GM19025 (cell line): ENCODE measurements around the gene F11R.
A peak's percentile ranks its signal among the peaks of the same experiment; 100 is the strongest.
"Not testable (repeated sequence)": the region's sequence is repeated elsewhere in the genome, so short reads cannot be mapped to it uniquely, and the experiment has no call there.

Experiments used
- ATAC-seq: cut with Tn5 transposase; IDR thresholded peaks from one replicate; pipeline ENCODE4 v1.9.1; 2021; ENCODE audit warnings: mild to moderate bottlenecking, low read depth, moderate library complexity; ENCODE audit not compliant: unreplicated experiment

F11R gene

DNA sequence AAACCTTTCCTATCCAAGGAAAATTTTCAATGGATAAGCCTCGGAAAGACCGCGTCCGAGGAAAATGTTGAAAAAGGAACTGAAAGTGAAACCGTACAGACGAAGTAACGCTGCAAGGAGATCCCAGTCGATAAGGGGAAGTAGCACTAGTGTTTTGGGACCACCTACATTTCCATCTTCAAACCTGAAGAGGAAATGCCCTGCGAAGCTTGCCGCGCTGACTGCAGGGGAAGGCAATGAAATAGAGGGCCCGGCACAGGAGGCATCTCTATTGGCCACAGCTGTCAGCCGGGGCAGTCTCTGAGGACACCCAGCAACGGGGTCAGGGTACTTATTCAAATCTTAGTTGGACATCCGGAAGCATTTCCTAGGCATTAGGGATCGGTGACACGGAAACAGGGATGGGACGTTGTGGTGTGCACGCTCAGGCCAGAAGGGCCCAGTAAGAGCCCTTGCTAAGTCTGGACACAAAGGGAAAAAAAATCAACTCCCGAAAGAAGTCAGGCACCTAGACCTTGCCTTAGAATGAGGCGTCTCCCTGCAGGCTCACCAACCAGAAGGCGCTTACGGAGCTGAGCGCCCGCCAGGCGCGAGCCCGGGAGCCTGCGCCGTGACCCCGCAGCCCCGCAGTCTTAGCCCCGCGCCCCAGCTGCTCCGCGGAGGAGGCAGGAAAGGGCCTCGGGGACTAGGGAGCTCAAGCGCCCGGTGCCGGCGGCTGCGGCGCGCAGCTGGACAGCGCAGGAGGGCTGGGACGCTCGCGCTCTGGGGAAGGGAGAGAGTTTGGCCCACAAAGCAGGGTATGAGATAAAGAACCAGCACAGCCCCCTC lies 24.2 kb upstream of the F11R start:
- peak; percentile 43 for ATAC-seq

DNA sequence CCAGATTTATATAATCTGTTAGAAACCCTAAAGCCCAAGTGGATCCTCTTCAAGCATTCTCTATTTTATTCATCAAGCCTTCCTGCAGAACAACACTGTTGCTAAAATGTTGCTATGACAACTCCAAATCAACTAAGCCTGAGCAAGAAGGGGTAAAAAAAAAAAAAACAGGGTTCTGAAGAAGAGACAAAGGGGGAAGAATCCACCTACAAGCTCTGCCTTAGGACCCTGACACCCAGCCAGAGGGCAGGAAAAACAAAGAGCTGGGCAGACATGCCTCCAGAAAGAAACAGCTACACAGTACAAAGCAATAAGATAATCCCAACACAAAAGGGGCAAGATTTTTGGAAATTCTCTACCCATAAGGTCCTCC lies 23.6 kb upstream of the F11R start:
- ATAC-seq: no peak

DNA sequence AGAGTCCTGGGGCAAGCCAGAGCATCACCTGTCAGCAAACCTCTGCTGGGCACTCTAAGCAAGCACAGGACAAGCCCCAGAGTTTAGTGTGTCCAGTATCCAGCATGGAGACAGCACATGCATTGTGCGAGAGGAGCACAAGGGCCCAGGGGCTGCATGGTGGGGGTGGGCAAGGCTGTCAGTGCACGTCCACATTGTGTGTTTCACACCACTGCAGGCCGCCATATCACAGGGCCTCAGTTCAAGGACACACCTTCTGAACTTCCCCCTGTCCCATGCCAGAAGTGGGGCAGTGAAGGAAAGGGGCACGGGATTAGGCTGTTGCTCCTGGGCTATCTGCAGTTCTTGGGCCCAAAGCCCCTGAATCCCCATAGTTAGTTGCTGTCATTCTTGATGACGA lies 18.6 kb upstream of the F11R start:
- no peak for ATAC-seq

DNA sequence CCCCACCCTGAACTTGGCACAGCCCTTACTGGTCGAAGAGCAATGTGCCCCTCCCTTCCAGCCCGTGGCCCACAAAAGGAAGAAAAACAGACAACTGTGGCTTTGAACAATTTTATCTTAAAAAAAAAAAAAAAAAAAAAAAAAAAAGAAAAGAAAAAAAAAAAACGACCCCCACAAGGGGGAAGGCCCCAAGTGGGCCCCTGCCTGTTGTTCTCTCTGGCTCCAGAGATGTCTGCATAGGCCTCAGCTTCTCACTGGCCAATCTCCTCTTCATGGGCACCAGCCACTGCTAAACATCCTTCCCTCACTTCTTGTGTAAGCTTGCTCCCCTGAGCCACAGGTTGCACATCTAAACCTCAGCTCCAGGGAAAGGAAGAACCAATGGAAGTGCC lies 18.2 kb upstream of the F11R start:
- ATAC-seq: no peak

DNA sequence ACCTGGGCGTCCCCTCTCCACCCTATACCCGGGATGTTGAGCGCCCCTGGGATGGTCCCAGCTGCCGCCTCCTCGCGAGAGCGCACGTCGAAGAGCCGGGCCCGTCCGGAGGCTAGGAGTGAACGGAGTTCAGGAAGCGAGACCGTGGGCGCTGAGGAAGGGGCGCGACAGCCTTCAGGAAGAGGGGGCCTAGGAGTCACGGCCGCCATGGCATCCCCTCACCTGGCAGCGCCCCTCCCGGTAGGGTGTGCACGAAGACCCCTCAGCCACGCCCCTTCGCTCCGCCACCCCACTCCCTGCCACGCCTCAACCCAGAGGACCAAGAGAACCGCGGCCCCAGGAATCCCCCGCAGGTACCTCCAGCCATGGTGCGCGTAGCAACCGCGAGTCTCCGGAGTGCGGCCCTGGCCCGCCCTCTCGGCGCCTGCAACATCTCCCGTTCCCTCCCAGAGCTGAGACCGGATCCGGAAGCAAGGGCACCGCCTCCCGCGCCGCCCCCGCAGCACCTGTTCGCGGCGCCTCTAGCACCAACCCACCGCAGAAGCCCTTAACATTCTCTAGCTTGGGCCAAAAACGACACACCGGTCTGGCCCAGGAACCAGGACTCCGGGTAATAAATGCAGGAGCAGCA lies 17.7 kb upstream of the F11R start, which contains the start of gene TSTD1:
Gene TSTD1, minus strand, starts transcription at position 442 of the 631 bp plus-strand sequence. Its CDS starts 75 bp downstream, at position 367.
- peak; percentile 79 for ATAC-seq

DNA sequence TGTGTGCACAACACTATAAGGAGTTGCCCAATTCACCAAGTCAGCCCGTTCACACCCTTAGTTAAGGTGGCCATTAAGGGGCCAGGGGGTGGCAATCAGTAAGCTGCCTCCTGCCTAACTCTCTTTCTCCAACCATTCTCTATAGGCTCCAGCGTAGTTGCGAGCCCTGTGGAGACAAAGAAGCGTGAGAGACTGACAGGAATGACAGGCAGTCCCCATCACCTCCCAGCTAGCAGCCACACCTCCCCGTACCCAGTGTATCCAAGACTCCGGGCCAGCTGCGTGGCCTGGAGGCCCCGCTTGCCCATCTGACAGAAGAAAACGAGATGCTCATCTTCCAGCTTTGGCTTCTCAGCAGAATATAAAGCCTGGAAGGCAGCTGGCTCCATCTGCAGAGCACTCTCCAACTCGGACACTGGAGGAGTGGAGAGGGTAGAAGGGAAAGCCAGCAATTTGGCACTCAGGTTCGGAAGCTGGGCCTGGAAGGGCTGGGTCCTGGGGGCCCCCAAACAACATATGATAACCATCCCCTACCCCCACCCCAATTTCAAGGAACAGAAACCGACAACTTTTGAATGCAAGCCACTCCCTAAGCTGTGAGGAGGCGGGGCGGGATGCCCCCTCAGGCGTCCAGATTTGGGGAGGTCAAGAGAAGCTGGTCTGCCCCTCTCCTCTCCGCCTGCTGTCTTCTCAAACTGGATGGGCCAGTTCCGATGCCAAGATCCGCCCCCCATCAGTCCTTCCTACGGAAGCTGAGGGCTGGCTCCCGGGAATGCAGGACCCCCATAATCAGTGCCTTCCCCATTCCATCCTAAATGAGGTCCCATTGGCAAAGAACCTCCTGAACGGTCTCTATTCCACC lies 16.9 kb upstream of the F11R start:
- ATAC-seq: no peak

DNA sequence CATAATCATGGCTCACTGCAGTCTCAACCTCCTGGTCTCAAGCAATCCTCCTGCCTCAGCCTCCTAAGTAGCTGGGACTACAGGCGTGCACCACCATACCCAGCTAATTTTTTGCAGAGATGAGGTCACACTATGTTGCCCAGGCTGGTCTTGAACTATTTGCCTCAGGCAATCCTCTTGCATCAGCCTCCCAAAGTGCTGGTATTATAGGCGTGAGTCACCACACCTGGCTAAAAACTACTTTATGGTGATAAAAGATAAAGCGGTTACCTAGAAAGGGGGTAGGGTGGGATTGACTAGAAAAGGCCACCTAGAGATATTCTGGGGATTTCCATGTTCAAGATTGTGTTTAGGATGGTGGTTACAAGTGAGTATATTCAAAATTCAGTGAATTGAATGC lies 12.8 kb upstream of the F11R start:
- no peak for ATAC-seq

DNA sequence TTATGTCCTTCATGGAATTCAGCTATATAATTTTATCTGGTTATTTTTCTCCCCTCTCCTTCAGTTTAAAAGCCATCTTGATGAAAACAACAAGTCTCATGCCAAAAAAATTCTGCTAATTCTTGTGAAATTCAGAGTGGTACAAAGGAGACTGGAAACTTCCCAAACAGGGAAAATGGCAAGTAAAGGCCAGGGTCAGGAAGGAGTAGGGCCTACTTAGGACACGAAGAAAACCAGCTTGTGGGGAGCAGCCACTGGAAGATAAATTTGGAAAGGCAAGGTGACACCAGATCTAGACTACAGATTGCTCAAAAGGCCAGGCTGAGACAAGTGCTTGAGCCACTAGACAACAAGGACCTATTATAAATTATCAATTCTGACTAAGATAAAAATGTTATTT lies 11.5 kb upstream of the F11R start:
- ATAC-seq: no peak

DNA sequence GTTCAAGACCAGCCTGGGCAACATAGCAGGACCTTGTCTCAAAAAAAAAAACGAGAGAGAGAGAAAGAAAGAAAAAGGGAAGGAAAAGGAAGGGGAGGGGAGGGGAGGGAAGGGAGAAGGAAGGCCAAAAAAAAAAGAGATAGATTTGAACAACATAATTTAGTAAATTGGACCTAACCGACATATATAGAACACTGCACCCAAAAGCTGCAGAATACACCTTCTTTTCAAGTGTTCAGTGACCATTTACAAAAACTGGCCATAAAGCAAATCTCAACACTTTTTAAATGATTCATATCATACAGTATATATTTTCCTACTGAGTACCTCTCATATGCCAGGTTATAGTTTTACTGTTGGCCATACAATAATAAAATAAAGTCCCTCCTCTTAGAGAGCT lies 10.9 kb upstream of the F11R start:
- ATAC-seq: no peak

DNA sequence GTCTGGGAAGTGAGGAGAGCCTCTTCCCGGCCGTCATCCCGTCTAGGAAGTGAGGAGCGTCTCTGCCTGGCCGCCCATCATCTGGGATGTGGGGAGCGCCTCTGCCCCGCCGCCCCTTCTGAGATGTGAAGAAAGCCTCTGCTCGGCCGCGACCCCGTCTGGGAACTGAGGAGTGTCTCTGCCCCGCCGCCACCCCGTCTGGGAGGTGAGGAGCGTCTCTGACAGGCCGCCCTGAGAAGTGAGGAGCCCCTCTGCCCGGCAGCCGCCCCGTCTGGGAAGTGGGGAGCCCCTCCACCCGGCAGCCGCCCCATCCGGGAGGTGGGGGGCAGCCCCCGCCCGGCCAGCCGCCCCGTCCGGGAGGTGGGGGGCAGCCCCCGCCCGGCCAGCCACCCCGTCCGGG lies 8.5 kb upstream of the F11R start:
- not testable (repeated sequence) for ATAC-seq

DNA sequence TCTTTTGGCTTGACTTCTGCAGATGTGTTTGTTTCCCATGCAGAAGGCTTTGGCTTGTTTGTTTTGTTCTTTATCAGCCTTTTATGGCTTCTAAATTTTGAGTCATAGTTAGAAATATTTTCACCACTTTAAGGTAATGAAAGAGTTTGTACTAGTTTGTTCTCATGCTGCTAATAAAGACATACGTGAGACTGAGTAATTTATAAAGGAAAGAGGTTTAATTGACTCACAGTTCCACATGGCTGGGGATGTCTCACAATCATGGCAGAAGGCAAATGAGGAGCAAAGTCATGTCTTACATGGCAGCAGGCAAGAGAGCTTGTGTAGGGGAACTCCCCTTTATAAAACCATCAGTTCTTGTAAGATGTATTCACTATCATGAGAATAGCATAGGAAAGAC lies 6.0 kb upstream of the F11R start:
- ATAC-seq: not testable (repeated sequence)

DNA sequence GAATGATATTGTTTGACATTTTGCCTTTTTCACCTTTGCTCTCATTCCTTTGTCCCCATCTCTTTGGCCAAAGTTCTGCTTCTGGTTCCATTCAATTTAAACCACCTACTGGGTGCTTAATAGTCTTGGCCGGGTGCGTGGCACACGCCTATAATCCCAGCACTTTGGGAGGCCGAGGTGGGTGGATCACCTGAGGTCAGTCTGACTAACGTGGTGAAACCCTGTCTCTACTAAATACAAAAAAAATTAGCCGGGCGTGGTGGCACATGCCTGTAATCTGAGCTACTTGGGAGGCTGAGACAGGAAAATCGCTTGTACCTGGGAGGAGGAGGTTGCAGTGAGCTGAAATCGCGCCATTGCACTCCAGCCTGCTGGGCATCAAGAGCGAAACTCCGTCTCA lies 1.5 kb upstream of the F11R start:
- ATAC-seq: not testable (repeated sequence)

DNA sequence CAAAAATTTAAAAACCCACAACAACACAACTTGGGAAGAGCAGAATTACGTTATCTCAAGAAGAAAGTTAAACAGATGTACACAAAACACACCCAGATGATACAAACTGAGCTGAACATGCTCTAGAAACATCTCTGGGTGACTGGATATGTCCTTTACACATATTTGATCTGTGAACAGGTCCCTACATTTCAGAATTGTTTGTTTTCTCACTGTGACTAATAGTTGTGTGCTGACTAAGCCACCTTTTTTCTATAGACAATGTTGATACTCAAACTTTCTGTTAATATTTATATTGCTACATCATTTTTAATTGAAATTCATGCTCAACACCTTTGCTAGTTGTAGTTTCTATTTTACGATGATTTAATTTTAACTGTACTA lies 1.0 kb upstream of the F11R start:
- ATAC-seq: no peak

DNA sequence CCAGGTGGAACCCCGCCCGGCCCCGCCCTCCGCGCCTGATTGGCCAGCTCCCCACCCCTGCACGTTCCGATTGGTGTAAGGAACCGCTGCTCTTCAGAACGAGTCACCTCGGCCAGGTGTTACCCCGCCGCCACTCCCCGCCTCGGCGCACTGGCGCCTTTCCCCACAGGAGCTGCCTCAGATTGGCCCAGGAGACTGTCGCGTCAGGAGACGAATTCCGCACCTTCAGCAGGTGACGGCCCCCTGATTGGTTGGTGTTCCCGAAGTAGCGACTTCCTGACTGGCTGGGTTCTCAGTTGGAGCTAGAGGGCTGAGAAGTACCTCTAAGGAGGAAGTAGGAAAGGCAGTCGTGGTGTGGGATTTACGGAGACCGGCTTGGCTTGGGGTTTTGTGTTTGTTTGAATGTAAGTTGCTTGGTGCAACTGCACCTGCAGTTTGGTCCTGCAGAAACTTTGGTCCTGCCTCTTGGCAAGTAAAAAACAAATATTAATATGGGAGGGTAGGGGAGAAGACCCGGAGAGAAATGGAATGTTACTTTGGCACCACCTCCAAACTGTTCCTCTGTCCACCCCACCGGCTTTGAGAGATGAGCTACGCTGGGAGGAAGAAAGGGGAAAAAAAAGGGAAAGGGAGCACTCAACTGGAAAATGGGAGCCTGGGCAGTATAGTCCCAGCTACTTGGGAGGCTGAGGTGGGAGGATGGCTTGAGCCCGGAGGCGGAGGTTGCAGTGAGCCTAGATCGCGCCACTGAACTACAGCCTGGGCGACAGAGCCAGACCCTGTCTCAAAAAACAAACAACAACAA lies 415 bp upstream of the F11R start:
- ATAC-seq: peak; percentile 88

DNA sequence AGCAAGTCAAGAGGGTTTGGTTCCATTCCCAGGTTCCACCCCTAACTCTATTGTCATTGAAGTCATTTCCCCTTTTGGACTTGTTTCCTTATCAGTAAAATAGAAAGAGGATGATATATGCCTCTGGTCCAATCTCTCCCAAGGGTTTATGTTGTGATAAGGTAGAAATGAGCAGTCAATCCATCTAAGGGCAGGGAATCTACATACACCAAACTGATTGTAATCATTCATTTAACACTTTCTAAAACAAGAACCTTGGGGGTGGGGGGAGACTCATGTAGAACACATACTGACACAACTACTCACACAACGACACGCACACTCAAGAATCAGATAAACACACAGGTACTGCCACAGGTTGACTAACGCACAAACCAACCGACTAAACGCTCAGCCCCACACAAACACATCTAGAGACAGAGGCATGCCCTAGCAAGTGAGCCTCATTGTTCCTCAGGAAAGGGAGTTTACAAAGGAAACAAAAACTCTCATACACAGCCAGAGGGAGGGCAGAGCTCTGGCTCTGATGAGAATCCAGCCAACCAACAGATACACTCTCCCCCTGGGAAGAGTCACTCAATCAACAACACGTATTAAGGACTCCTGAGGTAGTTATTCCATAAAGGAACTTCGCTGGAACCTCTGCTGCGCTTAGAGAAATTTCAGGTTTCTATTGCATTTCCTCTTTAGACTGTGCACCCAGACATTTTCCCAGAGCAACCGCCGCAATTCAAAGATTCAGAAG lies 1.0 kb downstream of the F11R start:
- ATAC-seq: no peak

DNA sequence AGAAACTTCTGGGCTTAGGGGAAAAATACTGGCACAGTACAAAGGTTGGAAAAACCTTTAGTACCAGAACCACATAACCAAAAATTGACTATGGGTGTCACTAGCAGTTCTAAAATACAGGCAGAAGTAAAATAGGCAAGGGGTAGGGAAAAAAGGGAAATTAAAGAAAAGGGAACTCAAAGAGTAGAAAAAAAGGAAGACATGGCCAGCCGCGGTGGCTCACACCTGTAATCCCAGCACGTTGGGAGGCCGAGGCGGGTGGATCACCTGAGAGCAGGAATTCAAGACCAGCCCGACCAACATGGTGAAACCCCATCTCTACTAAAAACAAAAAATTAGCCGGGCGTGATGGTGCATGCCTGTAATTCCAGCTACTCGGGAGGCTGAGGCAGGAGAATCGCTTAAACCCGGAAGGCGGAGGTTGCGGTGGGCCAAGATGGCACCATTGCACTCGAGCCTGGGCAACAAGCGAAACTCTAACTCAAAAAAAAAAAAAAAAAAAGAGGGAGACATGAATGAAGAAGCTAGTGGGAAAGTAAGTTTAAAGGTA lies 1.8 kb downstream of the F11R start:
- ATAC-seq: not testable (repeated sequence)

DNA sequence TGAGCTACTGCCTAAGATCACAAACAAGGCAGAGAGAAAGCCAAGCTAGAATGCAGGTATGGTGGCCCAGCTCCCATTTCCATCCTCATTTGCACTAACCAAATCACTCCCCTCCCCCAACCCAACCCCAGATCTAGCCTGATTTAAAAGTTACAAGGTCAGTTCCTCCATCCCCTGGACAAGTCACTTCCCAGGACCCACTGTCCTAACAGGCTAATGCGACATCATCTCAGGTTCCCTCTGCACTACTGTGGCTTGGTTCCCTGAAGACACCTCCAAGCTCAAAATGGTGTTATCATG lies 2.4 kb downstream of the F11R start:
- ATAC-seq: no peak

DNA sequence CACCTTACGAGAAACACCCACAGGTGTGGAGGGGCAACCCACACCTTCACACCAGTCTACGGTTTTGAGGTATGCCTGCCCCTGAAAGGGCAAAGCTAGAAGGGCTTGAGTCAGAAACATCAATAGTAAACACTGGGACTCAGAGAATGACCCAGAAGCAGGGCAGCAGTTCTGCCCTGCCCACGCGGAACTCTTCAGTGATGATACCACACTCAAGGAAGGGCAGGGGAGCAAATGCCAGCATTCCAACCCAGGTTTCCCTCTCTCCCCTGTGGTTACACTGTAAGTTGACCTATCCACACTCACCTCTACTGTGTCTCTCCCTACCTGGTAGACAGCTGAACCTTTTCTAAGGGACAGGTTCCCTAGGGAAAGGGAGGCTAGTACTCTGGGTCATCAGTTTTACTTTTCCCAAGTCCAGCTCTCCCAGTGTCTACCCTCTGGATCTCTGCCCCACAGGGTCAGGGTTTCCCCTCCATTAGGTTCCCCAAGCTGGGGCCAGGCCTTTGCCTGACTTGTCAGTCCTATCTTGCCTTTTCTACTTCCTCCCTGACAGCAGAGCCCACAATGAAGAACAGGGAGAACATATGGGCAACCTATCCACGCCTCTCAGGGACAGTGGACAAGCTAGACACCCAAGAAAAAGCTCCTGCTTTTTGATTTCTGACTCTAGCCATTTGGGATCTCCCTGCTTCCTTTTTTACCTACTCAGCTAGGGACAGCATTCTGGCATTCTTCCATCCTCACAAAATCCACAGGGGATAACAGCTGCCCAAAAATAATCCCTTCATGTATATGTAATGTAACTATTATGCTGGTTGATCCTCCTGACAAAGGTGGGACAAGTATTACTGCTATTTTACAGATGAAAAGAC lies 3.0 kb downstream of the F11R start:
- no peak for ATAC-seq

DNA sequence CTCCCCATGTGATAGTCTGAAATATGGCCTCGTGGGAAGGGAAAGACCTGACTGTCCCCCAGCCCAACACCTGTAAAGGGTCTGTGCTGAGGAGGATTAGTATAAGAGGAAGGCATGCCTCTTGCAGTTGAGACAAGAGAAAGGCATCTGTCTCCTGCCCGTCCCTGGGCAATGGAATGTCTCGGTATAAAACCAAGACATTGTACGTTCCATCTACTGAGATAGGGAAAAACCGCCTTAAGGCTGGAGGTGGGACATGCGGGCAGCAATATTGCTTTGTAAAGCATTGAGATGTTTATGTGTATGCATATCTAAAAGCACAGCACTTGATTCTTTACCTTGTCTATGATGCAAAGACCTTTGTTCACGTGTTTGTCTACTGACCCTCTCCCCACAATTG lies 3.8 kb downstream of the F11R start:
- ATAC-seq: not testable (repeated sequence)
